Right lobe of liver (tissue), 6 donors: ENCODE data around the gene PLIN5. TPM values are rescaled to one million over a fixed set of nuclear protein-coding genes. Genes with fewer than 3 reads are reported as not detected.
A peak's percentile ranks its signal among the peaks of the same experiment; 100 is the strongest.

ENCODE experiments used
- ATAC-seq, 4 donors: fragments of 200-7000 bp; cut with Tn5 transposase; one replicate each; pipeline ENCODE4 v1.9.1; 2020; ENCODE audit warnings: mild to moderate bottlenecking in 4 of 4, moderate library complexity in 4 of 4
- DNase-seq, 3 donors: peaks; one replicate each; pipeline ENCODE4 v3.0.0-alpha.2; 2020
- H3K27ac ChIP-seq, 3 donors: fragments of 200-600 bp; one replicate each; pipeline ENCODE4 v1.8.0; 2022
- H3K27me3 ChIP-seq, 2 donors: fragments of 200-600 bp; one replicate each; pipeline ENCODE4 v1.8.0; 2022
- H3K36me3 ChIP-seq, 4 donors: fragments of 200-600 bp; sonication (generic) in 1 of 4; one replicate each; pipeline versions ENCODE4 v1.5.1 to v1.8.0; 2017 to 2022; ENCODE audit warnings: control low read depth in 1 of 4
- H3K4me1 ChIP-seq, 4 donors: fragments of 200-600 bp; sonication (generic) in 1 of 4; one replicate each; pipeline versions ENCODE4 v1.5.1 to v1.8.0; 2017 to 2022; ENCODE audit warnings: control low read depth in 1 of 4
- H3K4me3 ChIP-seq, 3 donors: fragments of 200-600 bp; one replicate each; pipeline ENCODE4 v1.8.0; 2022
- H3K9me3 ChIP-seq, 4 donors: fragments of 200-600 bp; sonication (generic) in 1 of 4; one replicate each; pipeline versions ENCODE4 v1.5.1 to v1.8.0; 2017 to 2022; ENCODE audit warnings: control low read depth in 1 of 4
- CTCF ChIP-seq, 4 donors: fragments of 200-600 bp in 3 of 4; fragments of 450-650 bp in 1 of 4; IDR thresholded peaks; one replicate each; pipeline versions ENCODE4 v1.5.1 to v1.8.0; 2016 to 2022; ENCODE audit warnings: antibody characterized with exemption in 4 of 4, mild to moderate bottlenecking in 2 of 4
- POLR2A ChIP-seq: fragments of 450-650 bp; IDR thresholded peaks from one replicate; pipeline ENCODE4 v1.6.1; 2017; ENCODE audit warnings: antibody characterized with exemption, mild to moderate bottlenecking
- WGBS: methylation state at CpG from one replicate; pipeline ENCODE4 v1.1.6; 2018; ENCODE audit warnings: low coverage, low lambda C conversion rate; ENCODE audit not compliant: insufficient coverage; ENCODE audit errors: missing lambda C conversion rate; 5-methylcytosine and 5-hydroxymethylcytosine counted together
- intact Hi-C, 2 donors: fragments of 100-400 bp; cut with DNase I; formaldehyde crosslinking; loops; one replicate each; pipeline versions ENCODE4 v1.11.2 to v1.14.1; 2022
- total RNA-seq, 6 experiments: library from RNA; depleted of rRNA in 2 of 6; stranded (reverse); fragments of >200 nt in 2 of 6; fragmentation: NEBNext Ultra II Directional in 3 of 6; extraction: Animal tissue kit (Norgen Biotek cat#: 25700) in 3 of 6; gene quantifications; one replicate each; pipeline versions ENCODE4 v1.1.0 to v1.2.4, GENCODE V29; 2016 to 2023
- donor health status: DM: no; HTN: yes; CAD: no.
- donor health status: DM: no; HTN: no; CAD: no.
- donor health status: DM: no; HTN: no; CAD: no.
- donor health status: DM: no; HTN: yes; CAD: no.
- donor health status: DM: no; HTN: yes; CAD: no.

PLIN5 gene
- total RNA-seq, 6 experiments from 2014 or later, result 35.0 to 149 (median 117) TPM

- H3K4me1 ChIP-seq, result no peaks in the 10 kb centered on the region
- H3K36me3 ChIP-seq, result peaks cover 0 to 31% (median 6%) of the 10 kb centered on the region in 4 donors
- no peak overlapping the region for H3K4me3 ChIP-seq
- no peaks in the 10 kb centered on the region for H3K27me3 ChIP-seq
- no peak overlapping the region for H3K27ac ChIP-seq
- H3K9me3 ChIP-seq, result no peaks in the 10 kb centered on the region
- DNase-seq (no peak), ATAC-seq (peak; percentile 44 to 57 (median 53))
- intact Hi-C loops, result loop anchor here in 1 of 2 donors (10.0 kb wide), 1 partner anchor 231 kb away; no protein-coding TSS in a partner anchor
- peak in 3 of 4 donors; percentile 19 to 40 (median 24) for TF ChIP-seq CTCF (IDR thresholded peaks at IDR 0.05)
- no peak for TF ChIP-seq POLR2A
- WGBS, result 85% methylated on average over 3 of the region's 12 CpGs
Measured at GRCh38 chr19:4495471-4495870, 39.6 kb downstream of the PLIN5 start.

GRCh38 chr19:4494691-4495064 lies 40.3 kb downstream of the PLIN5 start:
- 92% methylated on average over 4 of the region's 8 CpGs for WGBS
- ATAC-seq, result no peak

GRCh38 chr19:4493929-4494690 lies 40.9 kb downstream of the PLIN5 start:
- no peak overlapping the region for H3K4me3 ChIP-seq
- ATAC-seq (no peak), DNase-seq (no peak)
- TF ChIP-seq POLR2A, result no peak
- no peak for TF ChIP-seq CTCF (IDR thresholded peaks at IDR 0.05)
- intact Hi-C loops, result loop anchor here in 1 of 2 donors (10.0 kb wide), 1 partner anchor 229 kb away; no protein-coding TSS in a partner anchor
- peaks cover 0 to 28% (median 6%) of the 10 kb centered on the region in 4 donors for H3K36me3 ChIP-seq
- WGBS, result no CpG with 5 or more reads among the region's 61 CpGs
- no peaks in the 10 kb centered on the region for H3K9me3 ChIP-seq
- H3K27me3 ChIP-seq, result no peaks in the 10 kb centered on the region
- H3K27ac ChIP-seq, result no peak overlapping the region
- H3K4me1 ChIP-seq, result no peaks in the 10 kb centered on the region

More at GRCh38 chr19:4494691-4495064, 40.3 kb downstream of the PLIN5 start:
- Histone ChIP-seq H3K4me3 (no peak overlapping the region), H3K36me3 (peaks cover 0 to 28% (median 6%) of the 10 kb centered on the region in 4 donors), H3K4me1 (no peaks in the 10 kb centered on the region), H3K27me3 (no peaks in the 10 kb centered on the region), H3K27ac (no peak overlapping the region), H3K9me3 (no peaks in the 10 kb centered on the region)
- DNase-seq, result no peak
- intact Hi-C loops, result loop anchor here in 1 of 2 donors (10.0 kb wide), 1 partner anchor 230 kb away; no protein-coding TSS in a partner anchor
- no peak for TF ChIP-seq CTCF (IDR thresholded peaks at IDR 0.05)
- TF ChIP-seq POLR2A, result no peak

- no peak for TF ChIP-seq CTCF (IDR thresholded peaks at IDR 0.05)
- TF ChIP-seq POLR2A, result no peak
- Histone ChIP-seq H3K4me3 (no peak overlapping the region), H3K27me3 (no peaks in the 10 kb centered on the region), H3K36me3 (peaks cover 0 to 23% (median 6%) of the 10 kb centered on the region in 4 donors), H3K27ac (no peak overlapping the region), H3K9me3 (no peaks in the 10 kb centered on the region), H3K4me1 (no peaks in the 10 kb centered on the region)
- intact Hi-C loops, result loop anchor here in 1 of 2 donors (10.0 kb wide), 1 partner anchor 229 kb away; no protein-coding TSS in a partner anchor
- WGBS, result 92% methylated on average over 6 of the region's 41 CpGs
- ATAC-seq, result no peak
- DNase-seq, result no peak
Measured at GRCh38 chr19:4493104-4493928, 41.7 kb downstream of the PLIN5 start.
